ENCODE data around the gene PLCB3. TPM values are rescaled to one million over a fixed set of nuclear protein-coding genes. Genes with fewer than 3 reads are reported as not detected.

PLCB3 gene
- total and polyA plus RNA-seq, 2 of the 13 experiments (the other 11 are each of a cell fraction or from before 2014, with no cell fraction given), result 7.5 to 13.8 TPM

GRCh38 chr11:64269540-64270220 is 18.4 kb downstream of the PLCB3 start (continued):
- TF ChIP-seq TARDBP (CRISPR knock-in tag; IDR thresholded peaks at IDR 0.05), result peak; percentile 98
- TF ChIP-seq SKIL (CRISPR knock-in tag; IDR thresholded peaks at IDR 0.05; ENCODE audit: borderline replicate concordance), result no peak; the same call in 1 of the 2 replicates
- TF ChIP-seq GABPA (IDR thresholded peaks at IDR 0.05; ENCODE audit: low read depth, low read length), result peak; percentile 99
- peak; percentile 98 for TF ChIP-seq GABPA (CRISPR knock-in tag; IDR thresholded peaks at IDR 0.05; ENCODE audit: low read depth)
- TF ChIP-seq ZSCAN21 (CRISPR knock-in tag; IDR thresholded peaks at IDR 0.05; ENCODE audit: borderline replicate concordance), result peak; percentile 32; the same call in 1 of the 2 replicates
- peak; percentile 77 for TF ChIP-seq MXD4 (CRISPR knock-in tag; IDR thresholded peaks at IDR 0.05)
- TF ChIP-seq KDM4B (CRISPR knock-in tag; IDR thresholded peaks at IDR 0.05), result peak; percentile 30
- TF ChIP-seq ZBTB7B (CRISPR knock-in tag; IDR thresholded peaks at IDR 0.05), result peak; percentile 79
- TF ChIP-seq ZNF557 (CRISPR knock-in tag; IDR thresholded peaks at IDR 0.05), result peak; percentile 49; the same call in 1 of the 2 replicates
- peak; percentile 97 for TF ChIP-seq ZNF501 (CRISPR knock-in tag; IDR thresholded peaks at IDR 0.05)
- TF ChIP-seq ARHGAP35 (CRISPR knock-in tag; IDR thresholded peaks at IDR 0.05; ENCODE audit: borderline replicate concordance), result 0 out of 2 replicates have a peak, but pooled peaks have one; percentile 29
- TF ChIP-seq PATZ1 (CRISPR knock-in tag; IDR thresholded peaks at IDR 0.05), result peak; percentile 93
- peak; percentile 62 for TF ChIP-seq PHF8 (CRISPR knock-in tag; IDR thresholded peaks at IDR 0.05)
- peak; percentile 66; the same call in 1 of the 2 replicates for TF ChIP-seq SNAPC2 (CRISPR knock-in tag; IDR thresholded peaks at IDR 0.05)
- no peak for TF ChIP-seq XBP1 (CRISPR knock-in tag; IDR thresholded peaks at IDR 0.05)
- no peak for TF ChIP-seq FOXO4 (CRISPR knock-in tag; conservative IDR thresholded peaks at IDR 0.05)
- no peak; the same call in 1 of the 2 replicates for TF ChIP-seq ZNF788 (CRISPR knock-in tag; IDR thresholded peaks at IDR 0.05; ENCODE audit: borderline replicate concordance)
- peak; percentile 79; the same call in 1 of the 2 replicates for TF ChIP-seq ARID4A (CRISPR knock-in tag; IDR thresholded peaks at IDR 0.05; ENCODE audit: borderline replicate concordance)
- TF ChIP-seq ZSCAN31 (CRISPR knock-in tag; IDR thresholded peaks at IDR 0.05; ENCODE audit: low read depth), result peak; percentile 69; the same call in 1 of the 2 replicates
